Measurements from ENCODE around the gene SOAT2. TPM values are rescaled to one million over a fixed set of nuclear protein-coding genes. Genes with fewer than 3 reads are reported as not detected.
A peak's percentile ranks its signal among the peaks of the same experiment; 100 is the strongest.
"Not testable (repeated sequence)": the region's sequence is repeated elsewhere in the genome, so short reads cannot be mapped to it uniquely, and the experiment has no call there.

Gene SOAT2
- total RNA-seq, 1 donor from 2014 or later = not detected

DNA sequence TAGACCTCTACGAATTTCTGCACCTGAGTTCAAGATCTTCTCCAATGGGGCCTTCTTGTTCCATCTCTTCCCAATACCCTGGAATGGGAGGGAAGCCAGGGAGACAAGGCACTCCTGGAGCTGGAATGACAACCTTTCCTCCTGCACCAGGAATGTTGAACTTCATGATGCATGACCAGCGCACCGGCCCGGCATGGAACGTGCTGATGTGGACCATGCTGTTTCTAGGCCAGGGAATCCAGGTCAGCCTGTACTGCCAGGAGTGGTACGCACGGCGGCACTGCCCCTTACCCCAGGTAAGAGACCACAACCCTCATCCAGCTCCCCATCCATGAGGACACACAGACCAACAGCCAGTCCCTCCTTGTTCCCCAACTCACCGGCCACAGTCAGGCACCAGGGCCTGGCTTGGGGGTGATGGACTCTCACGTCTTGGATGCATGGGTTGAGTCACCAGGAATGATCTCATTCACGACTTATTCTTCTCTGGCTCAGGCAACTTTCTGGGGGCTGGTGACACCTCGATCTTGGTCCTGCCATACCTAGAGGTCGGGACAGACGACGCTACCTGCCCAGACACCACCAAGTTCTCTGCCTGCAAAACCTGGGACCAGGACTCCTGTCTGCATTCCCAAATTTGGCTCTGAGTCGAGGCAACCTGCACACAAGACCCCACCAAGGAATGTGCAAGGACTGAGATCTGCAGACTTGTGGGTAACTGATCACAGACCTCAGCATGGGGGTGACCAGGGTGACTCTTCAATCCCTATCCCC is 20.5 kb downstream of the SOAT2 start:
- DNase-seq (ENCODE audit: low spot score) = no peak
- intact Hi-C loops (cut with DNase I) = no loop called here

- intact Hi-C loops (cut with DNase I) = no loop called here
- DNase-seq (ENCODE audit: low spot score) = no peak
Observed at GRCh38 chr12:53124352-53124723, 21.1 kb downstream of the SOAT2 start.

DNA sequence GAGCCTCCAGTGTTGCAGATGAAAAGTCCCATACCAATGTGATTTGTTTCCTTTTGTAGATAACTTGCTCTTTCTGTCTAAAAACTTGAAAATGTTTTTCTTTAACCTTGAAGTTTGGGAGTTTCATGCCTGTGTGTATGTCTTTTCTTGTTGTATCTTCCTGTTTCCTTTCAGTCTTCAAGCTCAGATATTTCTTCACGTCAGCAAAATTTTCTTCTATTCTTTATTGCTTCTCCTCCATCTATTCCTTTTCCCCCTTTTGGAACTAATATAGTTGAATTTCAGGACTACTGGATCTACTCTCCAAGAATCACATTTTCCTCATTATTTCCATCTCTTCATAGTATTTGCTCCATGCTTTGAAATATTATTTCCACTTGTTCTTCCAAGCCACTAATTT is 23.9 kb downstream of the SOAT2 start:
- intact Hi-C loops (cut with DNase I) = no loop called here

DNA sequence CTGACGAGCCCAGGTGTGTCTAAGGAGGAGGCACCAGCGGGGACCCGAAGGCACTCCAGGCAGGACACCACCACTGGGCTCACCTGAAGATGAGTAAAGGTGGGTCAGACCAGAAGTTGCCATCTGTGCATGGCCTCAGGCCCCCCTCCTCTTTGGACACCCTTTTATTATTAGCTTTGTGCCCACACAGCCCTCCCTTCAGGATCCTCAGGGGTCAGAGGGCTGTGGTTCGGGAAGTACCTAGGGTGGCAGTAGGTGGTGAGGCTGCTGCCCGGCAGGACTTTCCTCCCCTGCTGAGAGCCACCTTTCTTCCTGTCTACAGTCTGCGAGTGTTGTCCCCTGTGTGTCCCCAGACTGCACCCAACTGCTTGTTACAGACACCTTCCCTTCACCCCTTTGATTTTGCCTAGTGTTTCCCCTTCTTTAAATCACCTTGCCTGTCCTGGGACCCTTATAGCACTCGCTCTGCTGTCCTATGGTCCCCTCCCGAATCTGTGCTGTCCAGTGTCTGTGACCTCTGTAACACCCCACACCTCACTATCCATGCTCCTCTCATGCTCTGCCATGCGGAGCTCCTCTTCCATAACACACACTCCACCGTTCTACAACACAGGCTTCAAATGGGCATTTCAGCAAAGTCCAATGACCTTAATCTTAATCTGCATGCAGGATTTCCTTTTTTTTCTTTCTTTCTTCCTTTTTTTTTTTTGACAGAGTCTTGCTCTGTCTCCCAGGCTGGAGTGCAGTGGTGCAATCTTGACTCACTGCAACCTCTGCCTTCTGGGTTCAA is 25.7 kb downstream of the SOAT2 start:
- DNase-seq (ENCODE audit: low spot score) = no peak
- intact Hi-C loops (cut with DNase I) = no loop called here

More for the DNA sequence above, 23.9 kb downstream of the SOAT2 start:
- no peak for DNase-seq (ENCODE audit: low spot score)

DNA sequence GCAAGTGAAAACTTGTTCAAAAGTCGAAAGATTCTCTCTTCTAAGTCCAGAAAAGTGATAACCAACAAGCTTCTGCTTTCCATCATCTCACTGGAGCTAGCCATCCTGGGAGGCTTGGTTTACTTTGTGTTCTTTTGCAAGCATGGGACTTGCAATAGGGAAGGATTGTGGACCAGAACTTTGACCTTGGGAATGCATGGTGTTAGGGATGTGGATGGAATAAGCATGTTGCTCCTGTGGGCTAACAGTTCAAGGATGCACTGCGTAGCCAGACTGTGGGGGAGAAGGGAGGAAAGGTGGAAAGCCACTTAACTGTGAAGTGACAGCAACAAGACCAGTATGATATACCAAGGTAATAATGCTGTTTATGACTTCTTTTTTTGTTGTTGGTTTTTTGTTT is 28.6 kb downstream of the SOAT2 start:
- no peak for DNase-seq (ENCODE audit: low spot score)

DNA sequence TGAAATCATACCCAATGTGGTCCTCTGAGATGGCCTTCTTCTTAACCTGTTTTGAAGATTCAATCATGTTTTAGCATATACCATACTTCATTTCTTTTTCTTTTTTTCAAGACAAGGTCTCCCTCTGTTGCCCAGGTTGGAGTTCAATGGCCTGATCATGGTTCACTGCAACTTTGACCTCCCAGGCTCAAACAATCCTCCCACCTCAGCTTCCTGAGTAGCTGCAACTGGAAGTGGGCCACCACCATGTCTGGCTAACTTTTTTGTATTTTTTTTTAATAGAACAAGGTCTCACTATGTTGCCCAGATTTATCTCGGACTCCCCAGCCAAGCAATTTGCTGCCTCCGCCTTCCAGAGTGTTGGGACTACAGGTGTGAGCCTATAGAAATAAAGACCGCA is 30.4 kb downstream of the SOAT2 start:
- DNase-seq (ENCODE audit: low spot score) = no peak
- intact Hi-C loops (cut with DNase I) = no loop called here

More for the DNA sequence above, 28.6 kb downstream of the SOAT2 start:
- intact Hi-C loops (cut with DNase I) = no loop called here

DNA sequence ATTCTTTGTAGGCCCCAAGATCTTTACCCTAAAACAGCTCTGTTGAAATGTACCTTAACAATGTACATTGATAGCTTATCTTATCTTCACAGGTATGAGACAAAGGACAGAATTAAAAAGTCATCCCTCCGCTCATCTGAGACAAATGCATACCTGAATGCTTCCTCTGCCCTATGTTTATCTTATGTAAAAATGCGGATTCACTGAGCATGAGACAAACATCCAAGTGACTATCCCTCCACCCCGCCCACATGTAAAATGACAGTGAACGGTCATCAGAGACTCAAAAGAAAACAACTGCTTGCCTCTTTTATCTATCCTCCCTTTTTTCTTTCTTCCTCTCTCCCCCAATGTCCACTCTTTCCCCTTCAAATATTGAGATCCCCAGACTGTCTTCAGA is 40.1 kb downstream of the SOAT2 start:
- intact Hi-C loops (cut with DNase I) = no loop called here

GRCh38 chr12:53145383-53146260 is 42.3 kb downstream of the SOAT2 start:
- intact Hi-C loops (cut with DNase I) = no loop called here
- DNase-seq (ENCODE audit: low spot score) = no peak

More for the DNA sequence above, 40.1 kb downstream of the SOAT2 start:
- DNase-seq (ENCODE audit: low spot score) = no peak

DNA sequence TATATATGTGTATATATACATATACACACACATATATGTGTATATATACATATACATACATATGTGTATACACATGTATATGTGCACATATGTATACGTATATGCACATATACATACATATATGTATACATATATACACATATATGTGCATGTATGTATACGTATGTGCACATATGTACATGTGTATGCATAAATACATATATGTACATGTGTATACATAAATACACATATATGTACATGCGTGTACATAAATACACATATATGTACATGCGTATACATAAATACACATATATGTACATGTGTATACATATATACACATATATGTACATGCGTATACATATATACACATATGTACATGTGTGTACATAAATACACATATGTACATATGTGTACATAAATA is 43.9 kb downstream of the SOAT2 start:
- intact Hi-C loops (cut with DNase I) = no loop called here
- no peak for DNase-seq (ENCODE audit: low spot score)

- DNase-seq (ENCODE audit: low spot score) = no peak
- intact Hi-C loops (cut with DNase I) = no loop called here
Observed at GRCh38 chr12:53147653-53148052, 44.4 kb downstream of the SOAT2 start.

DNA sequence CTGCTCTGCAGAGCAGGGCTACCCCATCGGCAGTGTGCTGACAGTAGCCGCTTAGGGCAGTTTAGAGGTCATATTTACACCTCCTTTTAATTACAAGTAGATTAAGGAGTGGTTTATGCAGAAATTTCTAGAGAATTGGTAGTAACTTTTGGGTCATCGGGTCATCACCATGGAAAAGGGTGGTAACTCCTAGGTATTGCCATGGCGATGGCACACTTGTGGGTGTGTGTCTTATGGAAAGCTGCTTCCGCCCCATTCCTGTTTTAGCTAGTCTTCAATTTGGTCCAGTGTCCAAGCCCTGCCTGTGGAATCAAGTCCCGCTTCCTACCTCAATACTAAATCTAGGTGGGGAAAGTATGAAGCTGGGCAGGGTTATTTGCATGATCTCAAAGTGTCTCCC is 47.8 kb downstream of the SOAT2 start:
- no peak for DNase-seq (ENCODE audit: low spot score)
- intact Hi-C loops (cut with DNase I) = no loop called here

GRCh38 chr12:53152390-53152789 is 49.1 kb downstream of the SOAT2 start:
- intact Hi-C loops (cut with DNase I) = no loop called here
- DNase-seq (ENCODE audit: low spot score) = no peak

GRCh38 chr12:53159195-53159839 is 56.0 kb downstream of the SOAT2 start:
- intact Hi-C loops (cut with DNase I) = no loop called here
- peak; percentile 93 for DNase-seq (ENCODE audit: low spot score)

DNA sequence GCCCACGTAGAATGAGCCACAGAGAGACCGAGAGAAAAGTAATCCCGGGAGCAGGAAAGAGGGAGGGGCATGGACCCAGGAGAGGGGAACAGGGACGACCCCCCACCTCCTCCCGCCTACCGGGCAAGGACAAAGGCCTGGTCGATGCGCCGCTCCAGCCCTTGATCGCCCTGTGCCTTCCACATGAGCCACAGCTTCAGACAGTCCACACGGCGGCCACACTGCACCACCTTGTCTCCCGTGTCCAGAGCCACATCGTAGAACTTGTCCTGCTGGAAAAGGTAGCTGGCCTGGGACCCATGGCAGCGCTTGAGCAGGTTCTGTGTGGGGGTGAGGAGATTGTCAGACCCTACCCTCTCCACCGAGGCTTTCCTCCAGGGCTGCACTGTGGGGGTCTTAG is 56.7 kb downstream of the SOAT2 start:
- DNase-seq (ENCODE audit: low spot score) = no peak
- intact Hi-C loops (cut with DNase I) = loop anchor here (2.0 kb wide), 1 partner anchor 37 kb away; no protein-coding TSS in a partner anchor

- intact Hi-C loops (cut with DNase I) = loop anchor here (2.0 kb wide), 1 partner anchor 36 kb away; no protein-coding TSS in a partner anchor
- DNase-seq (ENCODE audit: low spot score) = no peak
Observed at GRCh38 chr12:53160673-53161072, 57.4 kb downstream of the SOAT2 start.

DNA sequence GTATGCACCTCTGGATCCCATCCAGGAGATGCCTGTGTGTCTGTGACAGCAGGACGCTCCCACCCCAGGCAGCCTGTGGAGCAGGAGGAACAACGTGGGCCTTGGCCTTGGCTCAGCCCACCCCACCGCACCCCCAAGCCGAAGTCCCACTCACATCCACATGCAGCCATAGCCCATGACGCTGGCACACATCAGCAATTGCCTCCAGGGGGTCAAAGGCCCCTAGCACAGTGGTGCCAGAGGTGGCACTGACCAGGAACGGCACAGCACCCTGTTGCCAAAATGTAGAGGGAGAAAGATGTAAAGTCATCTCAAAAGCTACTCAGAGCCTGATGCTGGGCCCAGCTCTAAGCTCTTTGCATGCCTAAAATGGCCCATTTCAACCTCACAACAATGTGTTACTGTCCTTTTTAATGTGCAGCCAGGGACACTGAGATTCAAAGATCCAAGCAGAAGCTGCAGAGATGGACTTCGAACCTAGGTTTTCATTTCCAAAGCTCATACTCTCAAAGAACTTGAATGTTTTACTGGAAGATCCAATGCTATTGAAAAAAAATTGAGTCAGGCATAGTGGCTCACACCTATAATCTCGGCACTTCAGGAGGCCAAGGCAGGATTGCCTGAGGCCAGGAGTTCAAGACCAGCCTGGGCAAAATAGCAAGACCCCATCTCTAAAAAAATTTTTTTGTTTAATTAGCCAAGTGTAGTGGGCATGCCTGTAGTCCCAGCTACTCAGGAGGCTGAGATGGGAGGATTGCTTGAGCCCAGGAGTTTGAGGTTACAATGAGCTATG is 58.0 kb downstream of the SOAT2 start:
- no peak for DNase-seq (ENCODE audit: low spot score)

DNA sequence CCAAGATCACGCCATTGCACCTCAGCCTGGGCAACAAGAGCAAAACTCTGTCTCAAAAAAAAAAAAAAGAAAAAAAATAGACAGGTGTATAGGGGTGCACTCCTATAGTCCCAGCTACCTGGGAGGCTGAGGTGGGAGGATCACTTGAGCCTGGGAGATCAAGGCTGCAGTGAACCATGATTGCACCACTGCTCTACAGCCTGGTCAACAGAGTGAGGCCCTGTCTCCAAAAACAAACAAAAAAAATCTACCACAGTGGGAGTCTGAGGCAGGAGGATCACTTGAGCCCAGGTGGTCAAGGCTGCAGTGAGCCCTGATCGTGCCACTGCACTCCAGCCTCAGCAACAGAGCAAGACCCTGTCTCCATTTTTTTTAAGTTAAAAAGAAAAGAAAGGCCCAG is 59.7 kb downstream of the SOAT2 start:
- DNase-seq (ENCODE audit: low spot score); intact Hi-C loops (cut with DNase I): not testable (repeated sequence)

More for the DNA sequence above, 58.0 kb downstream of the SOAT2 start:
- intact Hi-C loops (cut with DNase I) = loop anchor here (2.0 kb wide), 1 partner anchor 35 kb away; no protein-coding TSS in a partner anchor

GRCh38 chr12:53166837-53167236 is 63.6 kb downstream of the SOAT2 start:
- intact Hi-C loops (cut with DNase I) = no loop called here

DNA sequence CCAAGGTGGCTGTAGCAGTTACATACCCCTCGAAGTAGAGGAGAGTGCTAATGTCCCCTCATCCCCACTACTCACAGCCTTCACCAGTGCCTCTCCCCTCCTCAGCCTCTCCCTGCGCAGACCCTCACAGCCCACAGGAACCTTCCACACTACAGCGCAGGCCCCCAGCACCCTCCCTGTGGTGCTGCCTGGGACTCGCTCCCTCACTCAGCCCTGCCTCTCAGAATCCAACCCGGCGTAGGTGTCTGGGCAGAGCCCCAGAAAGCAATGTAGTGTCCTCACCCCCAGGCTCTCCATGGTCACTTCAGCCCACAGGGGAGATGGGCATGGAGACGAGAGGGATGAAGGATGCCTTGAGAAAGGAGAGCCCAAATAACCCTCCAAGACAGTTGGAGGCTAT is 66.4 kb downstream of the SOAT2 start:
- intact Hi-C loops (cut with DNase I) = no loop called here
- no peak for DNase-seq (ENCODE audit: low spot score)

More at GRCh38 chr12:53166837-53167236, 63.6 kb downstream of the SOAT2 start:
- DNase-seq (ENCODE audit: low spot score) = no peak

All from cardiac septum (tissue), 1 donor.